ENCODE results near the gene FNBP1. TPM values are rescaled to one million over a fixed set of nuclear protein-coding genes. Genes with fewer than 3 reads are reported as not detected.

The FNBP1 gene
- total and polyA plus RNA-seq, 2 donors (not counting 1 experiment from before 2014, with no cell fraction given), result 20.8 to 44.3 TPM

- TF ChIP-seq CTCF (conservative IDR thresholded peaks at IDR 0.05 in 1 of 2, IDR thresholded peaks at IDR 0.05 in 1 of 2; ENCODE audit: low read depth in 1 of 2, low read length in 2 of 2) (no peak), EZH2 (IDR thresholded peaks at IDR 0.05; ENCODE audit: low read length, missing control alignments) (no peak)
- H3K9ac ChIP-seq (ENCODE audit: insufficient read depth, low read length), result no peak overlapping the region
Measured at GRCh38 chr9:129990269-129991010, 52.5 kb downstream of the FNBP1 start.

GRCh38 chr9:129989740-129990139 lies 53.2 kb downstream of the FNBP1 start:
- H3K9ac ChIP-seq (ENCODE audit: insufficient read depth, low read length), result no peak overlapping the region
- H4K20me1 ChIP-seq (ENCODE audit: control insufficient read depth, extremely low read depth, insufficient read depth, low read length), result no peaks in the 10 kb centered on the region
- H3K79me2 ChIP-seq (ENCODE audit: control insufficient read depth, insufficient read depth, low read length), result peaks cover 2% of the 10 kb centered on the region
- H3K4me1 ChIP-seq (ENCODE audit: control insufficient read depth, extremely low read depth, insufficient read depth, low read length), result peaks cover 15% of the 10 kb centered on the region
- DNase-seq (ENCODE audit: low read depth in 2 of 2), result peak; percentile 75 to 79
- H3K4me3 ChIP-seq (replicated peaks in 1 of 4; ENCODE audit: control extremely low read depth in 1 of 4, insufficient read depth in 1 of 4, low read depth in 3 of 4, low read length in 4 of 4), result no peak overlapping the region
- no peak overlapping the region for H3K4me2 ChIP-seq (ENCODE audit: extremely low read depth, insufficient read depth, low read length)
- H3K9me3 ChIP-seq (ENCODE audit: control insufficient read depth, insufficient read depth, low read depth, low read length), result no peaks in the 10 kb centered on the region
- TF ChIP-seq CTCF (conservative IDR thresholded peaks at IDR 0.05 in 1 of 2, IDR thresholded peaks at IDR 0.05 in 1 of 2; ENCODE audit: low read depth in 1 of 2, low read length in 2 of 2) (no peak), EZH2 (IDR thresholded peaks at IDR 0.05; ENCODE audit: low read length, missing control alignments) (no peak)
- no peaks in the 10 kb centered on the region for H3K36me3 ChIP-seq (ENCODE audit: control insufficient read depth, insufficient read depth, low read length)
- H2AFZ ChIP-seq (ENCODE audit: low read length), result no peak overlapping the region
- H3K27ac ChIP-seq (ENCODE audit: insufficient read depth, low read length), result no peak overlapping the region
- H3K27me3 ChIP-seq (ENCODE audit: control insufficient read depth, insufficient read depth, low read length), result no peaks in the 10 kb centered on the region

More at GRCh38 chr9:129990269-129991010, 52.5 kb downstream of the FNBP1 start:
- no peak for DNase-seq (ENCODE audit: low read depth in 2 of 2)
- no peak overlapping the region for H3K4me3 ChIP-seq (replicated peaks in 1 of 4; ENCODE audit: control extremely low read depth in 1 of 4, insufficient read depth in 1 of 4, low read depth in 3 of 4, low read length in 4 of 4)
- H3K27ac ChIP-seq (ENCODE audit: insufficient read depth, low read length), result no peak overlapping the region
- no peak overlapping the region for H3K4me2 ChIP-seq (ENCODE audit: extremely low read depth, insufficient read depth, low read length)
- H4K20me1 ChIP-seq (ENCODE audit: control insufficient read depth, extremely low read depth, insufficient read depth, low read length), result no peaks in the 10 kb centered on the region
- no peaks in the 10 kb centered on the region for H3K9me3 ChIP-seq (ENCODE audit: control insufficient read depth, insufficient read depth, low read depth, low read length)
- no peaks in the 10 kb centered on the region for H3K27me3 ChIP-seq (ENCODE audit: control insufficient read depth, insufficient read depth, low read length)
- no peaks in the 10 kb centered on the region for H3K79me2 ChIP-seq (ENCODE audit: control insufficient read depth, insufficient read depth, low read length)
- no peaks in the 10 kb centered on the region for H3K36me3 ChIP-seq (ENCODE audit: control insufficient read depth, insufficient read depth, low read length)
- H2AFZ ChIP-seq (ENCODE audit: low read length), result no peak overlapping the region
- H3K4me1 ChIP-seq (ENCODE audit: control insufficient read depth, extremely low read depth, insufficient read depth, low read length), result peaks cover 19% of the 10 kb centered on the region

GRCh38 chr9:129989362-129989708 lies 53.7 kb downstream of the FNBP1 start:
- Histone ChIP-seq H3K79me2 (ENCODE audit: control insufficient read depth, insufficient read depth, low read length) (peaks cover 2% of the 10 kb centered on the region), H3K4me1 (ENCODE audit: control insufficient read depth, extremely low read depth, insufficient read depth, low read length) (peaks cover 15% of the 10 kb centered on the region), H3K4me2 (ENCODE audit: extremely low read depth, insufficient read depth, low read length) (no peak overlapping the region), H3K27ac (ENCODE audit: insufficient read depth, low read length) (no peak overlapping the region), H3K9me3 (ENCODE audit: control insufficient read depth, insufficient read depth, low read depth, low read length) (no peaks in the 10 kb centered on the region), H3K36me3 (ENCODE audit: control insufficient read depth, insufficient read depth, low read length) (no peaks in the 10 kb centered on the region), H2AFZ (ENCODE audit: low read length) (no peak overlapping the region), H3K4me3 (replicated peaks in 1 of 4; ENCODE audit: control extremely low read depth in 1 of 4, insufficient read depth in 1 of 4, low read depth in 3 of 4, low read length in 4 of 4) (no peak overlapping the region), H4K20me1 (ENCODE audit: control insufficient read depth, extremely low read depth, insufficient read depth, low read length) (no peaks in the 10 kb centered on the region), H3K9ac (ENCODE audit: insufficient read depth, low read length) (no peak overlapping the region), H3K27me3 (ENCODE audit: control insufficient read depth, insufficient read depth, low read length) (no peaks in the 10 kb centered on the region)
- no peak for TF ChIP-seq CTCF (conservative IDR thresholded peaks at IDR 0.05 in 1 of 2, IDR thresholded peaks at IDR 0.05 in 1 of 2; ENCODE audit: low read depth in 1 of 2, low read length in 2 of 2)
- no peak for TF ChIP-seq EZH2 (IDR thresholded peaks at IDR 0.05; ENCODE audit: low read length, missing control alignments)
- no peak for DNase-seq (ENCODE audit: low read depth in 2 of 2)

All from fibroblast of lung (primary cell).